HepG2 (cell line): ENCODE results near the gene BAZ1A.

Experiments used
- ASH2L ChIP-seq: fragments of 300-600, 200-600 bp; sonication (generic); IDR thresholded peaks from 2 replicates; pipeline ENCODE4 v1.7.0; 2017; ENCODE audit warnings: low read depth, mild to moderate bottlenecking, moderate library complexity, mixed read lengths, low read length; ENCODE audit not compliant: insufficient read length
- FOXK2 ChIP-seq: fragments of 450-650 bp; IDR thresholded peaks from 2 replicates; pipeline ENCODE4 v1.6.1; 2016
- KLF15 ChIP-seq: sonication (generic); formaldehyde crosslinking; IDR thresholded peaks from 2 replicates; pipeline ENCODE4 v1.8.1; 2023; ENCODE audit warnings: borderline replicate concordance, mild to moderate bottlenecking, inconsistent platforms, missing genetic modification reagents, mixed read lengths
- MAZ ChIP-seq, 2 experiments: sonication (generic) in 1 of 2; formaldehyde crosslinking in 1 of 2; IDR thresholded peaks; 2 replicates each; pipeline versions ENCODE4 v1.5.0 to v1.6.1; 2012 to 2020; ENCODE audit warnings: low read depth in 2 of 2, mild to moderate bottlenecking in 2 of 2, borderline replicate concordance in 1 of 2, improper control_type of control experiment in 1 of 2, low read length in 1 of 2, missing genetic modification reagents in 1 of 2, moderate library complexity in 1 of 2
- POLR2A ChIP-seq, 2 experiments: IDR thresholded peaks; 2 replicates each; pipeline ENCODE4 v1.6.1; 2011; ENCODE audit warnings: low read depth in 2 of 2, low read length in 2 of 2, mild to moderate bottlenecking in 1 of 2, moderate library complexity in 1 of 2; ENCODE audit not compliant: insufficient read depth in 1 of 2
- POLR2AphosphoS5 ChIP-seq: IDR thresholded peaks from 2 replicates; pipeline ENCODE4 v1.6.1; 2012; ENCODE audit warnings: low read depth, low read length
- TCF12 ChIP-seq, 2 experiments: fragments of 450-650 bp in 1 of 2; sonication (generic) in 1 of 2; formaldehyde crosslinking in 1 of 2; IDR thresholded peaks; 2 replicates each; pipeline versions ENCODE4 v1.6.1 to v1.8.0; 2017 to 2022; ENCODE audit warnings: antibody characterized with exemption in 1 of 2, mild to moderate bottlenecking in 1 of 2, missing genetic modification reagents in 1 of 2, moderate library complexity in 1 of 2
- TFAP4 ChIP-seq: sonication (generic); IDR thresholded peaks from 2 replicates; pipeline ENCODE4 v1.6.1; 2016; ENCODE audit warnings: low read depth, borderline replicate concordance
- XBP1 ChIP-seq: sonication (generic); formaldehyde crosslinking; IDR thresholded peaks from 2 replicates; pipeline ENCODE4 v1.5.0; 2020; ENCODE audit warnings: missing genetic modification reagents
- ZNF30 ChIP-seq: sonication (generic); formaldehyde crosslinking; IDR thresholded peaks from 2 replicates; pipeline ENCODE4 v1.5.0; 2020; ENCODE audit warnings: mild to moderate bottlenecking, missing genetic modification reagents
- TF ChIP-seq, protein P1 (sequence below): sonication (generic); formaldehyde crosslinking; IDR thresholded peaks from 2 replicates; pipeline ENCODE4 v1.5.0; 2020; ENCODE audit warnings: mild to moderate bottlenecking, missing genetic modification reagents, moderate library complexity
- TF ChIP-seq, protein P2 (sequence below): sonication (generic); formaldehyde crosslinking; IDR thresholded peaks from 2 replicates; pipeline ENCODE4 v1.4.0; 2020; ENCODE audit warnings: missing genetic modification reagents
- TF ChIP-seq, protein P3 (sequence below), 2 experiments: IDR thresholded peaks; 2 replicates each; pipeline ENCODE4 v1.6.1; 2011 to 2012; ENCODE audit warnings: low read length in 2 of 2, borderline replicate concordance in 1 of 2, low read depth in 1 of 2, mild to moderate bottlenecking in 1 of 2, moderate library complexity in 1 of 2

GRCh38 chr14:34833549-34834523 is 41.3 kb downstream of the BAZ1A start:
- TF ChIP-seq, protein P1, sequence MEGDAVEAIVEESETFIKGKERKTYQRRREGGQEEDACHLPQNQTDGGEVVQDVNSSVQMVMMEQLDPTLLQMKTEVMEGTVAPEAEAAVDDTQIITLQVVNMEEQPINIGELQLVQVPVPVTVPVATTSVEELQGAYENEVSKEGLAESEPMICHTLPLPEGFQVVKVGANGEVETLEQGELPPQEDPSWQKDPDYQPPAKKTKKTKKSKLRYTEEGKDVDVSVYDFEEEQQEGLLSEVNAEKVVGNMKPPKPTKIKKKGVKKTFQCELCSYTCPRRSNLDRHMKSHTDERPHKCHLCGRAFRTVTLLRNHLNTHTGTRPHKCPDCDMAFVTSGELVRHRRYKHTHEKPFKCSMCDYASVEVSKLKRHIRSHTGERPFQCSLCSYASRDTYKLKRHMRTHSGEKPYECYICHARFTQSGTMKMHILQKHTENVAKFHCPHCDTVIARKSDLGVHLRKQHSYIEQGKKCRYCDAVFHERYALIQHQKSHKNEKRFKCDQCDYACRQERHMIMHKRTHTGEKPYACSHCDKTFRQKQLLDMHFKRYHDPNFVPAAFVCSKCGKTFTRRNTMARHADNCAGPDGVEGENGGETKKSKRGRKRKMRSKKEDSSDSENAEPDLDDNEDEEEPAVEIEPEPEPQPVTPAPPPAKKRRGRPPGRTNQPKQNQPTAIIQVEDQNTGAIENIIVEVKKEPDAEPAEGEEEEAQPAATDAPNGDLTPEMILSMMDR: no peak
- TF ChIP-seq POLR2A (IDR thresholded peaks at IDR 0.05; ENCODE audit: insufficient read depth in 1 of 2, low read depth in 2 of 2, low read length in 2 of 2) (no peak), XBP1 (CRISPR knock-in tag) (no peak), POLR2AphosphoS5 (no peak), KLF15 (CRISPR knock-in tag) (no peak), MAZ (IDR thresholded peaks at IDR 0.05; ENCODE audit: borderline replicate concordance, low read depth, low read length) (no peak), MAZ (CRISPR knock-in tag; IDR thresholded peaks at IDR 0.05; ENCODE audit: low read depth) (no peak), FOXK2 (no peak), TCF12 (IDR thresholded peaks at IDR 0.05) (no peak), TCF12 (CRISPR knock-in tag; IDR thresholded peaks at IDR 0.05) (no peak), ASH2L (no peak), ZNF30 (CRISPR knock-in tag) (no peak), TFAP4 (no peak)
- TF ChIP-seq, protein P2, sequence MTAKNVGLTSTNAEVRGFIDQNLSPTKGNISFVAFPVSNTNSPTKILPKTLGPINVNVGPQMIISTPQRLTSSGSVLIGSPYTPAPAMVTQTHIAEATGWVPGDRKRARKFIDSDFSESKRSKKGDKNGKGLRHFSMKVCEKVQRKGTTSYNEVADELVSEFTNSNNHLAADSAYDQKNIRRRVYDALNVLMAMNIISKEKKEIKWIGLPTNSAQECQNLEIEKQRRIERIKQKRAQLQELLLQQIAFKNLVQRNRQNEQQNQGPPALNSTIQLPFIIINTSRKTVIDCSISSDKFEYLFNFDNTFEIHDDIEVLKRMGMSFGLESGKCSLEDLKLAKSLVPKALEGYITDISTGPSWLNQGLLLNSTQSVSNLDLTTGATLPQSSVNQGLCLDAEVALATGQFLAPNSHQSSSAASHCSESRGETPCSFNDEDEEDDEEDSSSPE (CRISPR knock-in tag): no peak
- TF ChIP-seq, protein P3, sequence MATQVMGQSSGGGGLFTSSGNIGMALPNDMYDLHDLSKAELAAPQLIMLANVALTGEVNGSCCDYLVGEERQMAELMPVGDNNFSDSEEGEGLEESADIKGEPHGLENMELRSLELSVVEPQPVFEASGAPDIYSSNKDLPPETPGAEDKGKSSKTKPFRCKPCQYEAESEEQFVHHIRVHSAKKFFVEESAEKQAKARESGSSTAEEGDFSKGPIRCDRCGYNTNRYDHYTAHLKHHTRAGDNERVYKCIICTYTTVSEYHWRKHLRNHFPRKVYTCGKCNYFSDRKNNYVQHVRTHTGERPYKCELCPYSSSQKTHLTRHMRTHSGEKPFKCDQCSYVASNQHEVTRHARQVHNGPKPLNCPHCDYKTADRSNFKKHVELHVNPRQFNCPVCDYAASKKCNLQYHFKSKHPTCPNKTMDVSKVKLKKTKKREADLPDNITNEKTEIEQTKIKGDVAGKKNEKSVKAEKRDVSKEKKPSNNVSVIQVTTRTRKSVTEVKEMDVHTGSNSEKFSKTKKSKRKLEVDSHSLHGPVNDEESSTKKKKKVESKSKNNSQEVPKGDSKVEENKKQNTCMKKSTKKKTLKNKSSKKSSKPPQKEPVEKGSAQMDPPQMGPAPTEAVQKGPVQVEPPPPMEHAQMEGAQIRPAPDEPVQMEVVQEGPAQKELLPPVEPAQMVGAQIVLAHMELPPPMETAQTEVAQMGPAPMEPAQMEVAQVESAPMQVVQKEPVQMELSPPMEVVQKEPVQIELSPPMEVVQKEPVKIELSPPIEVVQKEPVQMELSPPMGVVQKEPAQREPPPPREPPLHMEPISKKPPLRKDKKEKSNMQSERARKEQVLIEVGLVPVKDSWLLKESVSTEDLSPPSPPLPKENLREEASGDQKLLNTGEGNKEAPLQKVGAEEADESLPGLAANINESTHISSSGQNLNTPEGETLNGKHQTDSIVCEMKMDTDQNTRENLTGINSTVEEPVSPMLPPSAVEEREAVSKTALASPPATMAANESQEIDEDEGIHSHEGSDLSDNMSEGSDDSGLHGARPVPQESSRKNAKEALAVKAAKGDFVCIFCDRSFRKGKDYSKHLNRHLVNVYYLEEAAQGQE (IDR thresholded peaks at IDR 0.05; ENCODE audit: borderline replicate concordance in 1 of 2, low read depth in 1 of 2, low read length in 2 of 2): no peak
